ENCODE measurements around the gene COL10A1. TPM values are rescaled to one million over a fixed set of nuclear protein-coding genes. Genes with fewer than 3 reads are reported as not detected.

COL10A1 gene
- total and polyA plus RNA-seq, 2 experiments from 2014 or later = 0.28 to 0.31 TPM

GRCh38 chr6:116087437-116088027, 38.4 kb downstream of the COL10A1 start (continued):
- TF ChIP-seq ZNF462 (CRISPR knock-in tag; IDR thresholded peaks at IDR 0.05) (no peak), NANOG (IDR thresholded peaks at IDR 0.05; ENCODE audit: borderline replicate concordance) (no peak), EZH2phosphoT487 (IDR thresholded peaks at IDR 0.05; ENCODE audit: unreplicated experiment) (no peak), ZNF114 (CRISPR knock-in tag; IDR thresholded peaks at IDR 0.05) (no peak), CREB1 (CRISPR knock-in tag; IDR thresholded peaks at IDR 0.05; ENCODE audit: low read depth) (no peak), EZH2 (IDR thresholded peaks at IDR 0.05; ENCODE audit: low read depth, unreplicated experiment) (no peak), STAT1 (IDR thresholded peaks at IDR 0.05; ENCODE audit: unreplicated experiment) (no peak), JUNB (IDR thresholded peaks at IDR 0.05; ENCODE audit: unreplicated experiment) (no peak), ZNF331 (CRISPR knock-in tag; IDR thresholded peaks at IDR 0.05; ENCODE audit: low read depth) (no peak)

GRCh38 chr6:116084284-116084683, 41.6 kb downstream of the COL10A1 start:
- no peaks in the 10 kb centered on the region for H3K9me3 Mint-ChIP-seq
- no peaks in the 10 kb centered on the region for H4K20me1 ChIP-seq (replicated peaks; ENCODE audit: insufficient read depth)
- no peak overlapping the region for H3K27ac Mint-ChIP-seq
- H3K36me3 ChIP-seq (ENCODE audit: insufficient read depth) = no peaks in the 10 kb centered on the region
- H3K79me2 ChIP-seq (replicated peaks; ENCODE audit: insufficient read depth) = no peaks in the 10 kb centered on the region
- no peaks in the 10 kb centered on the region for H3F3A ChIP-seq (replicated peaks; ENCODE audit: low read depth)
- DNase-seq (ENCODE audit: low spot score) = no peak
- no peak overlapping the region for H2AFZ ChIP-seq
- H3K27me3 ChIP-seq (ENCODE audit: insufficient read depth) = no peaks in the 10 kb centered on the region
- no peaks in the 10 kb centered on the region for H3K4me1 Mint-ChIP-seq
- no peak overlapping the region for H3K4me3 ChIP-seq
- no peaks in the 10 kb centered on the region for H3K4me1 ChIP-seq (ENCODE audit: insufficient read depth)
- H3K4me3 Mint-ChIP-seq = no peak overlapping the region
- no peaks in the 10 kb centered on the region for H3K9me2 ChIP-seq (ENCODE audit: insufficient read depth)
- no peak for ATAC-seq
- H3K27me3 Mint-ChIP-seq (ENCODE audit: insufficient read depth, low read depth, poor library complexity) = peaks cover under 1% of the 10 kb centered on the region
- no peak overlapping the region for H3K27ac ChIP-seq (ENCODE audit: low read depth)
- no peaks in the 10 kb centered on the region for H3K36me3 Mint-ChIP-seq (ENCODE audit: low read depth)
- H3K4me2 ChIP-seq = no peak overlapping the region
- TF ChIP-seq EZH2 (IDR thresholded peaks at IDR 0.05; ENCODE audit: low read depth, unreplicated experiment) (no peak), ZNF462 (CRISPR knock-in tag; IDR thresholded peaks at IDR 0.05) (no peak), CREB1 (CRISPR knock-in tag; IDR thresholded peaks at IDR 0.05; ENCODE audit: low read depth) (no peak), POLR2AphosphoS5 (IDR thresholded peaks at IDR 0.05; ENCODE audit: low read depth) (no peak), STAT1 (IDR thresholded peaks at IDR 0.05; ENCODE audit: unreplicated experiment) (no peak), ZNF331 (CRISPR knock-in tag; IDR thresholded peaks at IDR 0.05; ENCODE audit: low read depth) (no peak)

Measured in GM23338 (cell line).